PC-9 (cell line): ENCODE results near the gene UGGT2. TPM values are rescaled to one million over a fixed set of nuclear protein-coding genes. Genes with fewer than 3 reads are reported as not detected.

Experiments used
- BruUV-seq: library from RNA; stranded (reverse); fragments of 400-500 nt; replicated peaks from 2 replicates; lab custom pipeline; 2021; lab: Mats Ljungman, UMichigan
- CTCF ChIA-PET: fragments of 300-600 bp; sonication (Branson Sonifier 250); formaldehyde crosslinking; loops from one replicate; lab custom pipeline; 2022; ENCODE audit warnings: antibody characterized with exemption; lab: Charles Lee
- POLR2A ChIA-PET: fragments of 300-600 bp; sonication (Branson Sonifier 250); formaldehyde crosslinking; loops from one replicate; lab custom pipeline; 2022; ENCODE audit warnings: antibody characterized with exemption; ENCODE audit not compliant: unreplicated experiment; lab: Charles Lee
- DNase-seq, 2 experiments: peaks; one replicate each; pipeline versions ENCODE4 v3.0.0 to v3.0.0-alpha.2; 2015 to 2022; ENCODE audit warnings: mixed read lengths in 1 of 2
- H2AFZ ChIP-seq: fragments of 200-600 bp; sonication (generic); 2 replicates; pipeline ENCODE4 v1.8.1; 2017; ENCODE audit warnings: antibody characterized with exemption
- H3F3A ChIP-seq: fragments of 200-600 bp; sonication (generic); 2 replicates; pipeline ENCODE4 v1.8.1; 2017; ENCODE audit warnings: antibody characterized with exemption, mild to moderate bottlenecking, low read depth; ENCODE audit not compliant: insufficient read depth
- H3K27ac ChIP-seq: fragments of 200-600 bp; sonication (generic); 2 replicates; pipeline ENCODE4 v1.6.1; 2016; ENCODE audit warnings: mixed run types
- H3K27me3 ChIP-seq: fragments of 200-600 bp; sonication (generic); 2 replicates; pipeline ENCODE4 v1.6.1; 2016; ENCODE audit warnings: low read depth, mixed run types; ENCODE audit not compliant: insufficient read depth
- H3K36me3 ChIP-seq: fragments of 200-600 bp; sonication (generic); 2 replicates; pipeline ENCODE4 v1.6.1; 2016; ENCODE audit warnings: low read depth, mixed run types
- H3K4me1 ChIP-seq: fragments of 200-600 bp; sonication (generic); replicated peaks from 2 replicates; pipeline ENCODE4 v1.6.1; 2016; ENCODE audit warnings: mixed run types; ENCODE audit not compliant: insufficient read depth
- H3K4me2 ChIP-seq: fragments of 200-600 bp; sonication (generic); 2 replicates; pipeline ENCODE4 v1.6.1; 2017; ENCODE audit warnings: mixed run types
- H3K4me3 ChIP-seq: fragments of 200-600 bp; sonication (generic); 2 replicates; pipeline ENCODE4 v1.6.1; 2016; ENCODE audit warnings: mixed run types
- H3K79me2 ChIP-seq: fragments of 200-600 bp; sonication (generic); 2 replicates; pipeline ENCODE4 v1.6.1; 2017; ENCODE audit warnings: low read depth, mixed run types
- H3K9me2 ChIP-seq: fragments of 200-600 bp; sonication (generic); 2 replicates; pipeline ENCODE4 v1.8.1; 2017; ENCODE audit warnings: mild to moderate bottlenecking; ENCODE audit not compliant: insufficient read depth
- H3K9me3 ChIP-seq: fragments of 200-600 bp; sonication (generic); 2 replicates; pipeline ENCODE4 v1.8.1; 2016; ENCODE audit warnings: low read depth; ENCODE audit not compliant: insufficient read depth
- H4K20me1 ChIP-seq: fragments of 200-600 bp; sonication (generic); 2 replicates; pipeline ENCODE4 v1.8.1; 2017; ENCODE audit not compliant: insufficient read depth
- EZH2 ChIP-seq: fragments of 200-600 bp; sonication (generic); IDR thresholded peaks from 2 replicates; pipeline ENCODE4 v1.8.0; 2017; ENCODE audit warnings: antibody characterized with exemption, low read depth
- intact Hi-C: fragments of 100-400 bp; cut with micrococcal nuclease; formaldehyde crosslinking; loops from one replicate; pipeline ENCODE4 v1.10.0; 2022; ENCODE audit not compliant: unreplicated experiment
- total RNA-seq: library from RNA; stranded (reverse); gene quantifications from 2 replicates; pipeline ENCODE4 v1.2.3, GENCODE V29; 2021
- TF ChIP-seq, protein P1 (sequence below): fragments of 200-600 bp; sonication (generic); conservative IDR thresholded peaks from 2 replicates; pipeline ENCODE4 v1.6.1; 2017; ENCODE audit warnings: mixed run types, antibody characterized with exemption, mild to moderate bottlenecking, moderate library complexity

Gene UGGT2
- total RNA-seq, 1 experiment from 2014 or later: 27.5 TPM

DNA sequence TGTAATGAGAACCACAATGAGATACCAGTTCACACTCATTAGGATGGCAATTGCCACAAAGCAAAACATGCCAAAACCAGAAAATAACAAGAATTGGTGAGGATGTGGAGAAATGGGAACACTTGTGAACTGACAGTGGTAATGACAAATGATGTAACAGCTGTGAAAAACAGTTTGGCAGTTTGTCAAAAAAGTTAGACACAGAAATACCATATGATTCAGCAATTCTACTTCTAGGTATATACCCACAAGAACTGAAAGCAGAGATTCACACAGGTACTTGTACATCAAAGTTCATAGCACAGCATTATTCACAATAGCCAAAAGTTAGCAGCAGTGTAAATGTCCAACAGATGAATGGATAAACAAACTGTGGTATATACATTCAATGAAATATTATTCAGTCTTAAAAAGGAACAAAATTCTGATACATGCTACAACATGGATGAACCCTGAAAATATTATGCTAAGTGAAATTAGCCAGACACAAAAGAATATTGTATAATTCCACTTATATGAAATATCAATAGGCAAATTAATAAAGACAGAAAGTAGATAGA lies 96.5 kb downstream of the UGGT2 start:
- CTCF ChIA-PET: no interaction called here
- BruUV-seq: no TSS peak
- Histone ChIP-seq H3K36me3 (no peaks in the 10 kb centered on the region), H3K9me2 (no peaks in the 10 kb centered on the region), H3K4me2 (no peak overlapping the region), H3K4me3 (no peak overlapping the region), H2AFZ (no peak overlapping the region), H3K9me3 (peaks cover 11% of the 10 kb centered on the region), H3K79me2 (no peaks in the 10 kb centered on the region), H4K20me1 (no peaks in the 10 kb centered on the region), H3K27ac (no peak overlapping the region), H3K27me3 (no peaks in the 10 kb centered on the region), H3K4me1 (no peaks in the 10 kb centered on the region), H3F3A (no peaks in the 10 kb centered on the region)
- intact Hi-C loops: no loop called here
- TF ChIP-seq, protein P1, sequence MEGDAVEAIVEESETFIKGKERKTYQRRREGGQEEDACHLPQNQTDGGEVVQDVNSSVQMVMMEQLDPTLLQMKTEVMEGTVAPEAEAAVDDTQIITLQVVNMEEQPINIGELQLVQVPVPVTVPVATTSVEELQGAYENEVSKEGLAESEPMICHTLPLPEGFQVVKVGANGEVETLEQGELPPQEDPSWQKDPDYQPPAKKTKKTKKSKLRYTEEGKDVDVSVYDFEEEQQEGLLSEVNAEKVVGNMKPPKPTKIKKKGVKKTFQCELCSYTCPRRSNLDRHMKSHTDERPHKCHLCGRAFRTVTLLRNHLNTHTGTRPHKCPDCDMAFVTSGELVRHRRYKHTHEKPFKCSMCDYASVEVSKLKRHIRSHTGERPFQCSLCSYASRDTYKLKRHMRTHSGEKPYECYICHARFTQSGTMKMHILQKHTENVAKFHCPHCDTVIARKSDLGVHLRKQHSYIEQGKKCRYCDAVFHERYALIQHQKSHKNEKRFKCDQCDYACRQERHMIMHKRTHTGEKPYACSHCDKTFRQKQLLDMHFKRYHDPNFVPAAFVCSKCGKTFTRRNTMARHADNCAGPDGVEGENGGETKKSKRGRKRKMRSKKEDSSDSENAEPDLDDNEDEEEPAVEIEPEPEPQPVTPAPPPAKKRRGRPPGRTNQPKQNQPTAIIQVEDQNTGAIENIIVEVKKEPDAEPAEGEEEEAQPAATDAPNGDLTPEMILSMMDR: no peak
- TF ChIP-seq EZH2: no peak
- no peak for DNase-seq
- POLR2A ChIA-PET: no interaction called here

DNA sequence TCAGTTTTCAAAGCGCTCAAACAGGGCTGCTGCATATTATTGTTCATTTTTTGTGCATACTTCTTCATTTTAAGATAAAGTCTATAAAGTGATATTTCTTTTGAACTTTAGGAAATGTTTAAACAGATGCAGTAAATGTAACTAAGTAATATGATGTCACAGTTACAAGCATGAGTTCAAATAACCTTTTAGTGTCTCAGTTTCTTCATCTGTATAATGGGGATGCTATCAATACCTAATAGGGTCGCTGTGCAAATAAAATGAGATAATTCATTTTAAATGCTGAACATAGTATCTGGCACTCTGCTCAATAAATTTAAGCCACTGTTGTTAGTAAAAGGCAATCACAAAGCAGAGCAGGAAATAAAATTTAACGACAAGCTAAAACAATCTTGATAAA lies 97.5 kb downstream of the UGGT2 start:
- ChIA-PET POLR2A (no interaction called here), CTCF (no interaction called here)
- H4K20me1 ChIP-seq: no peaks in the 10 kb centered on the region
- BruUV-seq: no TSS peak
- intact Hi-C loops: no loop called here
- H3K4me1 ChIP-seq: no peaks in the 10 kb centered on the region
- H3K27ac ChIP-seq: no peak overlapping the region
- no peak for TF ChIP-seq EZH2
- TF ChIP-seq, protein P1: no peak
- H3F3A ChIP-seq: no peaks in the 10 kb centered on the region
- H3K4me2 ChIP-seq: no peak overlapping the region
- no peak overlapping the region for H2AFZ ChIP-seq
- H3K36me3 ChIP-seq: no peaks in the 10 kb centered on the region
- peaks cover 8% of the 10 kb centered on the region for H3K9me3 ChIP-seq
- no peaks in the 10 kb centered on the region for H3K27me3 ChIP-seq
- H3K4me3 ChIP-seq: no peak overlapping the region
- DNase-seq: no peak
- H3K79me2 ChIP-seq: no peaks in the 10 kb centered on the region
- no peaks in the 10 kb centered on the region for H3K9me2 ChIP-seq

DNA sequence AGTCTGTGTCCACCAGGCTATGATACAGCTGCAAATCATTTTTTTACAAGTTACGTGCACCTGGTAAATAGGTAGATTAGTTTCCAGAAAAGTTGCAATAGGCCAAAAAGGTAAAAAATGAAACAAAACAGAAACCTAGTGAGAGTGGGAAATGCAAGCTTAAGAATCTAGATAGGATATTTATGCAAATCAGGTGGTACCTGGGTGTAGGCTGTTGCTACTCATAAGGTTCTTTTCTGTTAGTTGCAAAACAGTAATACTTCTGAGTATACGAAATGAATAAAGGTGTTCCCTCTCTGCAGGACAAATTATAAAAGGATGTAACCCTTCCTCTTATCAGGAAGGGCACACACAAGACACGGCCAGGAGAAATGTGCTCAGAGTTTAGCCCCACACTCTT lies 97.9 kb downstream of the UGGT2 start:
- Histone ChIP-seq H3K4me3 (no peak overlapping the region), H3K27ac (no peak overlapping the region), H3K79me2 (no peaks in the 10 kb centered on the region), H3F3A (no peaks in the 10 kb centered on the region), H3K9me3 (peaks cover 4% of the 10 kb centered on the region), H2AFZ (no peak overlapping the region), H3K4me1 (no peaks in the 10 kb centered on the region), H3K9me2 (no peaks in the 10 kb centered on the region), H3K4me2 (no peak overlapping the region), H4K20me1 (no peaks in the 10 kb centered on the region; the same call in 1 of the 2 replicates), H3K27me3 (no peaks in the 10 kb centered on the region), H3K36me3 (no peaks in the 10 kb centered on the region)
- intact Hi-C loops: no loop called here
- DNase-seq: no peak
- no TSS peak for BruUV-seq
- ChIA-PET POLR2A (no interaction called here), CTCF (no interaction called here)
- TF ChIP-seq, protein P1: no peak
- TF ChIP-seq EZH2: no peak
